Nephron progenitor cell (in vitro differentiated cells): ENCODE measurements around the gene ARHGEF12.
A peak's percentile ranks its signal among the peaks of the same experiment; 100 is the strongest.

Source experiments
- DNase-seq: peaks from one replicate; pipeline ENCODE4 v3.0.0; 2021
- H3K27ac Mint-ChIP-seq: 2 replicates; pipeline ENCODE4 v1.8.0; 2021; ENCODE audit warnings: mild to moderate bottlenecking, moderate library complexity, mixed read lengths
- H3K27me3 Mint-ChIP-seq: 2 replicates; pipeline ENCODE4 v1.8.0; 2021; ENCODE audit warnings: mild to moderate bottlenecking, low read depth, mixed read lengths; ENCODE audit not compliant: poor library complexity
- H3K36me3 Mint-ChIP-seq: 2 replicates; pipeline ENCODE4 v1.8.0; 2021; ENCODE audit warnings: low read depth, mixed read lengths
- H3K4me1 Mint-ChIP-seq: 2 replicates; pipeline ENCODE4 v1.8.0; 2021; ENCODE audit warnings: mixed read lengths
- H3K4me3 Mint-ChIP-seq: 2 replicates; pipeline ENCODE4 v1.8.0; 2021; ENCODE audit warnings: mild to moderate bottlenecking, moderate library complexity, mixed read lengths
- H3K9me3 Mint-ChIP-seq: 2 replicates; pipeline ENCODE4 v1.8.0; 2021; ENCODE audit warnings: mild to moderate bottlenecking, moderate library complexity, mixed read lengths
- CTCF ChIP-seq: fragments of 200-600 bp; sonication (generic); IDR thresholded peaks from 2 replicates; pipeline ENCODE4 v1.5.0; 2021; ENCODE audit warnings: antibody characterized with exemption

ARHGEF12 gene

GRCh38 chr11:120494595-120494994 is 158.4 kb downstream of the ARHGEF12 start:
- H3K4me3 Mint-ChIP-seq, result no peak overlapping the region
- no peak for DNase-seq
- H3K36me3 Mint-ChIP-seq, result no peaks in the 10 kb centered on the region
- no peak for TF ChIP-seq CTCF
- no peaks in the 10 kb centered on the region for H3K27me3 Mint-ChIP-seq
- no peaks in the 10 kb centered on the region for H3K9me3 Mint-ChIP-seq
- H3K27ac Mint-ChIP-seq, result no peak overlapping the region
- H3K4me1 Mint-ChIP-seq, result peaks cover 19% of the 10 kb centered on the region

GRCh38 chr11:120499088-120499487 is 162.9 kb downstream of the ARHGEF12 start:
- H3K4me1 Mint-ChIP-seq, result peaks cover 38% of the 10 kb centered on the region
- H3K4me3 Mint-ChIP-seq, result no peak overlapping the region
- H3K27me3 Mint-ChIP-seq, result peaks cover 14% of the 10 kb centered on the region
- no peak for DNase-seq
- H3K27ac Mint-ChIP-seq, result no peak overlapping the region
- no peak for TF ChIP-seq CTCF
- H3K9me3 Mint-ChIP-seq, result no peaks in the 10 kb centered on the region
- no peaks in the 10 kb centered on the region for H3K36me3 Mint-ChIP-seq

- H3K27me3 Mint-ChIP-seq, result peaks cover 16% of the 10 kb centered on the region
- no peaks in the 10 kb centered on the region for H3K36me3 Mint-ChIP-seq
- peaks cover 32% of the 10 kb centered on the region for H3K4me1 Mint-ChIP-seq
- no peaks in the 10 kb centered on the region for H3K9me3 Mint-ChIP-seq
- TF ChIP-seq CTCF, result no peak
- DNase-seq, result no peak
- no peak overlapping the region for H3K4me3 Mint-ChIP-seq
- peak overlapping the region; percentile 47 for H3K27ac Mint-ChIP-seq
Measured at GRCh38 chr11:120499859-120500258, 163.6 kb downstream of the ARHGEF12 start.

GRCh38 chr11:120500414-120501071 is 164.3 kb downstream of the ARHGEF12 start:
- DNase-seq, result no peak
- peaks cover 26% of the 10 kb centered on the region for H3K4me1 Mint-ChIP-seq

GRCh38 chr11:120501440-120501839 is 165.2 kb downstream of the ARHGEF12 start:
- peaks cover 26% of the 10 kb centered on the region for H3K27me3 Mint-ChIP-seq
- no peak for DNase-seq
- H3K4me1 Mint-ChIP-seq, result peaks cover 23% of the 10 kb centered on the region
- no peak overlapping the region for H3K27ac Mint-ChIP-seq
- TF ChIP-seq CTCF, result no peak
- no peaks in the 10 kb centered on the region for H3K36me3 Mint-ChIP-seq
- H3K4me3 Mint-ChIP-seq, result no peak overlapping the region
- H3K9me3 Mint-ChIP-seq, result no peaks in the 10 kb centered on the region

More at GRCh38 chr11:120500414-120501071, 164.3 kb downstream of the ARHGEF12 start:
- TF ChIP-seq CTCF, result no peak
- Mint-ChIP-seq H3K36me3 (no peaks in the 10 kb centered on the region), H3K27me3 (peaks cover 19% of the 10 kb centered on the region), H3K9me3 (no peaks in the 10 kb centered on the region), H3K27ac (peak overlapping the region; percentile 47), H3K4me3 (no peak overlapping the region)
